Pons (tissue), 1 donor: ENCODE data around the gene ITGA5.

Source experiments
- DNase-seq: peaks from one replicate; pipeline ENCODE4 v3.0.0-alpha.2; 2016; ENCODE audit warnings: low spot score

Gene ITGA5

DNA sequence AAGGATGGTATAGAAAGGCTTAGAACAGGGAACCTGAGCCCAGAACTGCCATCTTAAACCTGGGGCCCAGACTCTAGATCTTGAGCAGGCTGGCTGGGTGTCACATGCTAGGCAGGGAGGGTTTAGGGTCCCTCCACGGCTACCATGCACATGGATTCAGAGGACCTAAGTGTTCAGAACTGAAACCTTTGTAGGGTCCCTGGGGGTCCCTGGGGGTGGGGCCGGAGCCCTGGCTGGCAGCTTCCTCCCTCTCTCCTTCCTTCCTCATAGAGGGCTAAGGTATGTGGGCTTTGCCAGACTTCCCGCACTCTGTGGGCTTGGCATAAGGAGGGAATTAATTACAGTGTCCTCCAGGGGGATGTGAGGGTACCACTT lies 29.9 kb downstream of the ITGA5 start:
- no peak for DNase-seq

DNA sequence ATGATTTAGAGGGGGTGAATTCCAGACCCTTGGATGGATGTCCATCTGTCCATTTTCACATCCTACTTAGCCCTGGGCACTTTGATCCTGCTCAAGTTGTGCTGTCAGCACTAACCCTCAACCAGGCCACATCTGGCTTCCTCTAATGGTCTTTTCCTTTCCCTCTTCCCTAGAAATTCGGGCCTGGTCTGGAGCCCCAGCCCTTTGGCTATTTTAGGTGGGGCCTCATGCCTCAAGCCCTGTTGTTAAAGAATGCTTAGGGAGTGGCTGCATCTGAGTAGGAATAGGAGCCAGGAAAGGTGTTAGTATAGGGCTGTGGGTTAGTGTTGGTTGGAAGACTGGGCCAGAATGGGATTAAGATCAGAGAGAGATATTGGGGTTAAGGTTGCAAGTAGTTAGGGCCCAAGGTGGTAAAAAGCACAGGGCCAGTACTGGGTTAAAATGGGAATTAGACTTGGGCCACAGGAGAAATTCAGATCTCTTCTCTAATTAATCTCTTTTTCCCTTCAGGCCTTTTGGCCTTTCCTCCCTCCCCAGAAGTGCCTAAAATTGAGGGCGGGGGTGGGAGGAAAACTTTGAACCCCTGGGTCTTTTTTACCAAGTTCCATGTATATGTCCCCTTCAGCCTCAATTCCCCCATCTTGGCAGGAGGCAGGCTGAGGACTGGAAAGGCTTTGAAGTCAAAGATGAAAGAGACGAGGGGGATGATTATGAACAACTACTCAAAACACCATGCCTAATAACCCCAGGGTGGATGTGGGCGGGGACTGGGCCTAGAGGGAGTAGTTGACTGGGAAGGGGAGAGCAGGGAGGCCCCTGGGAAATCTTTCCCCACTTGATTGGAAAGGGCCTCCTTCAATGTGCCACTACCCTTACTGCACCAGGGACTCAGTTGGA lies 30.6 kb downstream of the ITGA5 start:
- DNase-seq: no peak

DNA sequence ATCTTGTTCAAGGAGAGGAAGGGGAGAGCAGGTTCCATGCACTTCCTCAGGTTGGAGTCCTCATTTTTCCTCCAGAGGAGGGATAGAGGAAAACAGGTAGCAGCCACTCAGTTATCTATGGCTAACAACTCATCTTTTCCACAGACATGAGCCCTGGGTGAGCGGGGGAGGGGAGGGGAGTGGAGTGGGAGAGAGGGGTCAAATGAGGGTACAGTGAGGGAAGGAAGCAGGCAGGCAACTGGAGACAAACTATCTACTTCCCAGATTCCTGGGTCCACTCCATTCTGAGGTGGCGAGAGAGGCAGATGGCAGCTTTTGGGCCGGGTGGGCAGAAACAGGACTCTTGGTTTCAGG lies 32.0 kb downstream of the ITGA5 start:
- no peak for DNase-seq

DNA sequence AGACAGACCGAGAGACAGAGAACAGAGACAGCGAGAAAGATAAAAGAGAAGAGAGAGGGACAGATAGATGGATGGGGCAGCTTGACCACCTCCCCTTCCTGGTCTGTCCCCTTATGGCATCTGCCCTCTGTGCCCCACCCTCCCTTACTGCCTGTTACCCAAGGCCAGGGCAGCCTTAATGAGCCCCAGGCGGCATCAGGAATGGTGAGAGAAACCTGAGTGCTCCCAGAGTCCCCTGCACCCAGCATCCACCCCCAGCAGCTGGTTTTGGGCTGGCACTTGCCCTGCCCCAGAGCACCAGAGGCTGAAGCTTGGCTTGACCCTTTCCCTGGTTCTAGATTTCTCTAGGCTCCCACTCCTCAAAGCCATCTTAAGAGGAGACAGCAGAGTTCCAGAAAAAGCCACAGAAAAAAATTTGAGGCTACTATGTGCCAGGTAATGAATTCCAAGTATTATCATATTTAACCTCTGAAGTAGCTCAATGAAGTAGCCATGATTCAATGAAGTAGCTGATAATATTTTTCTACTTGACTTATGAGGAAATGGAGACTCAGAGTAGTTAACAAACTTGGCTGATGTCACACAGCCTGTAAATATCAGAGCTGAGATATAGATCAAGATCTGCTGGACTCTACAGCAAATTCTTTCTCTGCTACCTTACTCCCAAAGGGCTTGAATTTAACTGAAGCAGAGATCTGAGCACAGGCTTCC lies 32.5 kb downstream of the ITGA5 start:
- no peak for DNase-seq

DNA sequence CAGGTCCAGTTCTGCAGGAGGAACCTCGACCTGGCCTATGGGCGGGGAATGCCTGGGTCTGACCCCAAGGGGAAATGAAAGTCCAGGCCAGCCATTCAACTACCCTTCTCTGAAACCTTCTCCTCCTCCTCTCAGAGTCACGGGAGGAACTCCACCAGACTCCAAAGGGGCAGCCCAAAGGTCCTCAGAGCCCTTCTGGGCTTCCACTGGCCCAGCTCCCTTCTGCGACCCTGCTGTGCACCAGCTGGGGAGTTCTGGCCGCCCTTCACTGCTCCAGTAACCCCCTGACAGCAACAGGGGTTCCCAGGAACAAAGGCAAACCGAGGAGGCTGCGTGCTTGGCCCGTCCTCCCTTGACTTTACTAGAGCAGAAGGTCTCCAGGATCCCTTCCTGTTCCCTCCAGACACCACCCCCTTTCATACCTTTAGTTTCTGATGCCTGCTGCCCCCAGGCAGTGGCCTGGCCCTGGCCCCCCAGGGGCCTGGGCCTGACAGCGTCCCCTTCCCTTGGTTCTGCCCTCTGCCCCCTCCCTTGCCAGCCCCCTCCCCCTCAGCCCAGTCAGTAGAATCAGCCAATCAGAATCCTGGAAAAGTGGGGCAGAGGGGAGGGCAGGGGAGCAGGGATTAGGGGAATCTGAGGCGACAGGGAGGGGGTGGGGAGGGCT lies 33.7 kb downstream of the ITGA5 start:
- peak; percentile 69 for DNase-seq

DNA sequence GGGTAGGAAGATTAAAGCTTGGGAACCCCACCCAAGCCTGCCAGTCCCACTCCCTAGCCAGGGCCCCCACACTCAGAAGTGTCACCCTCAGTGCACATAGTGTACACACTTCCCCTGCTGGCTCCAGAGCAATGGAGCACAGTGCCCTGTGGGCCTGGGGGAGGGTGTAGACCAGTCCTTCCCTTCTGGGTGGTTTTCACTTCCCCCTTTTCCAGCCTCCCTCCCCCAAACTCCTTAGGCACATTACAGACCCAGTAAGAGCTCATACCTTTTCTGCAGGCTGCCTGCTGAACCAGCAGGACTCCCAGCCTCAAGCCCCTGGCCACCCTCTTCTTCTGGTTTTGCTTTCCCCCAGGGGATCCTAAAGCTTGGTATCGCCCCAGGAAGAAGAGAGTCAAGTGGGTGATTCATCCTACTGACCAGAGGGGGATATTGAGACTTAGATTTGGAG lies 34.5 kb downstream of the ITGA5 start, which contains the start of gene ZNF385A:
TSS of gene ZNF385A (minus strand) at position 143 of the 451 bp plus-strand sequence. CDS start 219 bp downstream, outside the sequence.
- DNase-seq: peak; percentile 72

DNA sequence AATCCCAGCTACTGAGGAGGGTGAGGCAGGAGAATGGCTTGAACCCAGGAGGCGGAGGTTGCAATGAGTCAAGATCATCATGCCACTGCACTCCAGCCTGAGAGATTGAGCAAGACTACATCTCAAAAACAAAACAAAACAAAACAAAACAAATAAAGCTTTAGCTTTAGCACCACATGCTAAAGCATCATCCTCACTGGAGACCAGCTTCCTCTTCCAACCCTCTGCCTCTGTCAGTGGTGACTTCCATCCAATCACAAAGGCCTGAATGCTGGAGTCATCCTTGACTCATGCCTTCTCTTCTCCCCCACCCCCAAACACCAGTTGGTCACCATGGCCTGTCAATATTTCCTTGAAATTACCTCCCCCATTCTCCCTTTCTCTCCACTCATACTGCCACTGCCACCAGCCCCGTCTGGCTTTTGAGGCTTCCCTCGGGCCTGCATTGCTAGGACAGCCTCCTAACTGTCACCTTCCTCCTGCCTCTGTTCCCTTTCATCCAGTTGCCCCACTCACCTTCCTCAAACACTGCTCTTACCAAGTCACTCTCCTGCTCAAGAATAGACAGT lies 35.9 kb downstream of the ITGA5 start:
- DNase-seq: no peak

DNA sequence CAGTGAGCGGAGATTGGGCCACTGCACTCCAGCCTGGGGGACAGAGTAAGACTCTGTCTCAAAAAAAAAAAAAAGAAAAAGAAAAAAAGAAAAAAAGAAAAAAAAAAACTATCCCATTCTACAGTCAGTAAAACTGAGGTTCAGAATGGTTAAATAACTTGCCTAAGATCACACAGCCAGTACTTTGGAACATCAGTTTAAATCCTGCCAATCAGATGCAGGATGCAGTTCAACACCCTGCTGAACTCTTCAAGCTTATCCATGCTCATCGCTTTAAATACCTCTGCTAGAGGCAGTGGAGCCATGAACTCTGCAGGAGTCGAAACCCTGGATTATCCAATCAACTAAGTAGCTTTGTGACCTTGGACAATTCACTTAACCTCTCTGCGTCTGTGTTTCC lies 37.9 kb downstream of the ITGA5 start:
- DNase-seq: no peak

DNA sequence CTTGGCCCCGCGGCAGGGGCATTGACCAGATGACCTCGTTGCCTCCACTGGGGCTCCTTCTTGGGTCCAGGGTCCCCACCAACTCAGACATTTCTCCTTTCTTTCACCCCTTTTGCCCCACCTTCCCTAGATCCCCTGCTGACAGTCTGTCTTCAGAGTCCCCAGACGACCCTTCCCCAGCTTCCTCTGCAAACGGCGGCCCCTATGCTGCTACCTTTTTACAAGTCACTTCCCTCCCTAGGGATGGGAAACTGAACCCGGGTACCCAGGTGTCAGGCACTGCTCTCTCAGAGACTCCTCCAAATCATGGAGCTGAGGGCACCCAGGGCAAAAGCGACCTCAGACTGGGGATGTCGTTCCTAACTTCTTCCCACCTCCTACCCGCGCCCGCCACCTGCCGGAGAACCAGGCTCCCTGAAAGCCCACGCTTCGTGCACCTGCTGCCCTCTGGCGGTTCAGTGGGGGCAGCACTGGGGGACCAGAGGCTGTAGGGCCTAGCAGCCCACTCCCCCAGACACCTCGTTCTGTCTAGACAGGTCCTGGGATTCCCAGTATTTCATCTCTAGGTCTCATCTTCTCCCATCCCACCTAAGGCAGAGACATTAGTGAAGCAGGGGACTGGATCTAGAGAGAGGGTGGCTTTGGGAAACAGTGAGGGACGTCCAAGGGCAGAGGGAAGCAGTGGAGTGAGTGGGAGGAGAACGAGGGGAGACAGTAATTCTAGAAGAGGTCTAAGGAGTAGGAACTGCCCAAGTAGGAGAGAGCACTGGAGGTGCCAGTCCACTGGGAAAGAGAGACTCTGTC lies 39.5 kb downstream of the ITGA5 start:
- DNase-seq: peak; percentile 89

DNA sequence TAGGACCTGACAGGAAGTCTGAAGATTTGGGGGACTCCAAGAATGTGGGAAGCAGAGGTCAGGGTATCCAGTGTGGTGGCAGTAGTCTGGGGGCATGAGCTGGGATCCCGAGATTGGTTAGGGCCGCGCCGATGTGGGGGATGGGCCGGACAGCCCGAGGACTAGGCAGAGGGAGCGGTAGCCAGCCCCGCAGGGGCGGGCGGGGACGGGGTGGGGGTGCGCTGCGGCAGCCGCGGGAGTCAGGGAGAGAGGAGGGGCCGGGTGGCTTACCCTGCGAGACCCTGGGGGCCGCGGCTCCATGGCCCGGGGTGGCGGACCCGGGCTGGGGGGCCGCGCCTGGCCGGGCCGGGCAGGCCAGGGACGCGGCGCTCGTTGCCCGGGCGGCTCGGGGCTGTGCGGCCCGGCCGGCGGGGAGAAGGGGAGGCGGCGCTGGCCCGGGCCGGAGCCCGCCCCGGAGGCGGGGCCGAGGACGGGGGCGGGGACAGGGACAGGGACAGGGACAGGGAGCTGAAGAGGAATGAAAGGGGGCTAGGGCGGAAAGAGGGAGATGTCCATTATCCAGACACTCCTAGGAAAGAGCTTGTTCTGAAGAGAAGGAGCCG lies 40.2 kb downstream of the ITGA5 start:
- DNase-seq: no peak

DNA sequence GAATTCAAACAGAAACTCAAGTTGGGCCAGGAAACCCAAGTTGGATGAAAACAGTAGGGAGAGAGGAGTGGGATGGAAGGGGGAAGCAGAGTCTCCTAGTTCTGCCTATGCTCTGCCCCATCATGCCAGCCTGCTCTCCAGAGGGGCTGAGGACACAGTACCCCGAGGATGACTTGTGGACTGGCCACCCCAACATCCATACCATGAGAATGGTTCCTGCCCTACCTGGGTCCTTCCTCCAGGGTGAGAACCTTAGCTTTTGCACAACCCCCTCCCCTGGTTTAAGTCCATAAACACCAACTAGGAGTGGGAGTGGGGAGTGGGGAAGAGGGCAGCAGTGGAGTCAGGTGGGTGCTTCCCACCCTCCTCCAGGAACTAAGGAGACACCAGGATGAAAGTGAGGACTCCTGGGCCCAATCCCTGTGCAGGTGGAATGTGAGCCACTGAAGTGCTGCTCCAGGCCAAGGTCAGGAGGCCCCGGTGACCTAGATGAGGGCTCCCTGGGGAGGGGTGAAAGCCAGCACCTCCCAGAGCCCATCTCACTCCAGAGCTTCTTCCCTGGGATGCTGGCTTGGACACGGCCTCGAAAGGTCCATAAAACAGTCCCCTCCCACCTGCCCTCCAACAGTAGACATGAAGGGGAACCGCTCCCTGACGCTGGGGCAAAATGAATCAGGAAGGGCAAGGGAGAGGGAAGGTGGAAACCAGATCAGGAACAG lies 41.1 kb downstream of the ITGA5 start:
- no peak for DNase-seq

DNA sequence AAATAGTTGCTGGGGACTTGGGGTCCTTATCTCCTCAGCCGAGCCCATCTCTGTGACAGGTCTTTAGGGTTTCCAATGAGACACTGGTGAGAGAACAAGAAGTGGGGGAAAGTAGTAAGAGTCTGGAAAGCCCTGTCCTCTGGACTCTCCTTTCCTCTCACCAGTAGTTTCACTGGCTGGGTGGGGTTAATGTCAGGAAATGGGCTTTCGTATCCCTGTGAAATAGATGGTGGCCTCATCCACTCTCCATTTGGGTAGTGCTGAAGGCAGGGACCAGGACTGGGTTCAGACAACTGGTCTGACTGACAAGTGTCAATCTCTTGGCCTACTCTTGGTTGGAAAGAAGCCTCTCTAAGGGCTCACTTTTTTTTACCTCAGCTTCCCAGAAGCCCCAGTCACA lies 42.1 kb downstream of the ITGA5 start:
- DNase-seq: no peak

DNA sequence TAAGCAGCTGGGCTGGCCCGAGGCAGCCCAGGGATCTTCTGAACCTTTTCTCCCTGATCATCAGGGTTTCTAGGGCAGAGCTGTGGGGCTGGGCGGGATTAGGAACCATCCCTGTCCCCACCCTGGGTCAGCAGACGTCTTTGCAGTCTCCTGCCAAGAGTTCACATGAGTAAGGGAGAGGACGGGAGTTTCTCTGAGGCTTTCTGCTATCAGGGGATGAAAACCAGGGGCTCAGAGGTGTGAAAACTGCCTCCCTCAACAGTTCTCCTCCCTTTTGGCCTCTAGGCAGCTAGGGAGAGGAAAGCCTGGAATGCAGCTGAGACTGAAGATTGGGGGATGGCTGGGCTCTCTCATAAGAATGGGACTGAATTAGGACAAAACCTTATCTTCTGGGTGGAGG lies 42.5 kb downstream of the ITGA5 start:
- no peak for DNase-seq

DNA sequence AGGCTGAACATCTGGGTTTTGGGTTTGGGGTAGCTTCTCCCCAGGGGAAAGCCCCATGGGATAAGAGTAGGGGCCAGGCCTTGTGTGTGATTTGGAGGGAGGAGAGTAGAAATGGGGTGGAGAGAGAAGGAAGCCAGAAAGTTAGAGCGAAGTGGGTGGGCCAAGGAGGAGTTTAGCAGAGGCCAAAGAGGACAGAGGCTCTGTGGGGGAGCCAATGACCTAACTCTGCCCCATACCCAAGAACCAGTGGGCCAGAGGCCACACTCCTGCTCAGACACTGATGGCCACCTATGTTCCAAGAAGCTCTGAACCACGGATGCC lies 43.8 kb downstream of the ITGA5 start:
- no peak for DNase-seq

DNA sequence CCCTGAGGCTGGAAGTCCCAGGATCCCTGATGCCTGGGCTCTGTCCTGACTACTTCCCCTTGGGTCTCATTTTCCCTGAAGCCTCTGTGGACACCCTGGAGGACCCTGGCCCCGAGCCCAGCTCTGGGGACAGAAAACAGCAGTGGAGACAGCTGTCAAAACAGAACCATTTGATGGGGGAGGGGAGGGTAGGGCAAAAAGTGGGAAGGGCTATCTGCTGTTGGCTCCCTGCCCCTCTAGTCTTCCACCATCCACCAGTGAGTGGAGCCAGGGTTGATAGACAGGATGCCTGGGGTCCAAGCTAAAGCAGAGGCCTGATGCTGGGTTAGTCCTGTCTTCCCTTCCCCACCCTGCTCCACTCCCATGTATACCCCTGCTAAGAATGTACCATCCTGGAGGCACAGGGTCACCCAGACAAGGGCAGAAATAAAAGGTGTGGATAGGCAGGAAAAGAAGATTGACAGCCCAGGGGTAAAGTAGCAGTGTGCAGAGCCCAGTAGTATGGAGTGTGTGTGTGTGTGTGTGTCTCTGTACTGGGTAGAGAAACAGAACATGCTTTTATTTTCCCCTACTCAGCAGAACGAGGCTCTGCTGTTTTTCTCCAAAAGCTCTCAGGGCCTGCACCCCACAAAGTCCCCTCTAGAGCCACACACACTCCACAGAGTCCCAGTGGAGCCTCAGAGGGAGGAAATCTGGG lies 44.4 kb downstream of the ITGA5 start:
- DNase-seq: no peak

DNA sequence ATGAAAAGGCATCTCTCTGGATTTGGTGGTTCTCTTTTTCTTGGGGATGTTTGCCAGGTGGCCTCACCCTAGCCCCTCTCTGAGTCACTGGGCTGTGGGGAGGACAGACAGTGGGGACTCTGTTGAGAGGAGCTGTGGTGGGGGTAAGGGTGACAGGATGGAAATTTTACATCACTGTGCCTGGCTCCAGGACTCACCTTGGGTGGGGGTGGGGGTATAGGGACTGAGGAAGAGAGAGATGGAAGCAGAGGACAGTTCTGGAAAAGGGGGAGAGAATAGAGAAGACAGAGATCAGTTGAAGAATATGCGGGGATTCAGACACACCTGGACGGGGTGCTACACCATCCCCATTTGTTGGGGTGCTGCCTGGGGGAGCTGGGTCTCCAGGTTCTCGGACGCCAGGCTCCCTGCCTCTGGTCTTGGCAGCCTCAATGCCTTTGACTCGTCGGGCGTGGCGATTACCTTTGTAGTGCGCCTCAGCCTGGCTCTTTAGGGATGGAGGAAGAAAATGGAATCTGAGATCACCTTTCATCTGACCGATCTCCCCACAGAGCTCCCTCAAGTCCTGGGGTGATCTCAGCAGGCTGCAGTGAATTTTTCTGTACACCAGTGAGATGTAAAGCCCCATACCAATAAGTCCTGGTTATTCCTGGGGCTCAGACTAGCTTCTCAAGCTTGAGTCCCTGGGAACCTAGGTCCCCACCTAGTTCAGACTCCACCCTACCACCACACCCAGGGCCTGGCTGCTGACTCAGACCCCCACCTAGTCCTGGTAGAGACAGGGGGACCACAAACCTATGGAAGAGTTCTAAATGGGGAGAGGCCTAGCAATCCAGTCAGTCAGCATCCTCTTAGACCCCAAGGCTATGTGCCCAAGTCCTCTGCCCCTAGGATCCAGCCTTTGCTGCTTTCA lies 45.2 kb downstream of the ITGA5 start:
- DNase-seq: no peak

DNA sequence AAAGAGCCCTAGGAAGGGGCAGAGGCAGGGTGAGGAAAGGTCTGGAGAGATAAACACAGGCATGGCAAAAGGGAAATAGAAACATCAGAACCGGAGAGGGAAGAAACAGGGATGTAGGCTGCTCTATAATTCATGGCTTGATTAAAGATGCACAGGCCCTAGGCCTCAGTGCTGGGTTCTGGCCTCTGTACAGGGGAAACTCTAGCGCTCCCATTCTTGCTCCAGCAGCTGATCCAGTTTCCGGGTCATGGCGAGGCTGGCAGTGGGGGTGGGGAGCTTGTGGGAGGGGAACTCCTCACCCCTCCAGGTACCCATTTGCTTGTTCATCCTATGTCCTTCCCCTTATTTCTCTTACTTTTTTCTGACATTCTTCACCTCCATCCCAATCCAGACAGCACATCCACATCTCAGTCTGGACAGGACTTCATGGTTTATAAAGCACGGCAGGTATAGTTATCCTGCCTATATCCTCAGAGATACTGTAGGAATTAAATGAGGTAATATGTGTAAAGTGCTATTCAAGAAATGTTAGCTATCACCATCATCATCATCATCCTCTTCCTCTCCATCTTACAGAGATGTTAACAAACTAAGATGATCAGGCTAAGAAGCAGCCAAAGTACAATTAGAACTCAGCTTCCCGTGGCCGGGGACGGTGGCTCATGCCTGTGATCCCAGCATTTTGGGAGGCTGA lies 46.8 kb downstream of the ITGA5 start:
- no peak for DNase-seq
